SU-DHL-6 (cell line): ENCODE data around the gene DHFR.

Experiments used
- H2AFZ ChIP-seq: fragments of 200-600 bp; sonication (generic); 2 replicates; pipeline ENCODE4 v1.6.1; 2014; ENCODE audit warnings: low read depth, mild to moderate bottlenecking, moderate library complexity, mixed read lengths, antibody characterized with exemption, low read length; ENCODE audit not compliant: severe bottlenecking
- H3F3A ChIP-seq: fragments of 200-600 bp; shearing (Covaris generic); 2 replicates; pipeline ENCODE4 v1.6.0; 2016; ENCODE audit warnings: antibody characterized with exemption, mild to moderate bottlenecking; ENCODE audit not compliant: insufficient read depth
- H3K27ac ChIP-seq: fragments of 200-600 bp; sonication (generic); 2 replicates; pipeline ENCODE4 v1.5.1; 2016; ENCODE audit warnings: low read depth, mild to moderate bottlenecking, low read length, moderate library complexity, mixed read lengths
- H3K27me3 ChIP-seq: fragments of 200-600 bp; sonication (generic), shearing (Covaris generic); 2 replicates; pipeline ENCODE4 v1.6.0; 2014; ENCODE audit warnings: mild to moderate bottlenecking, low read length
- H3K36me3 ChIP-seq: fragments of 200-600 bp; sonication (generic); 2 replicates; pipeline ENCODE4 v1.6.1; 2014; ENCODE audit warnings: mild to moderate bottlenecking, low read length, mixed read lengths
- H3K4me2 ChIP-seq: fragments of 300-600, 200-600 bp; shearing (Covaris generic), sonication (generic); 2 replicates; pipeline ENCODE4 v1.6.0; 2014; ENCODE audit warnings: low read length, low read depth, mild to moderate bottlenecking; ENCODE audit not compliant: poor library complexity, severe bottlenecking
- H3K4me3 ChIP-seq: fragments of 200-600 bp; sonication (generic); 2 replicates; pipeline ENCODE4 v1.5.1; 2014; ENCODE audit warnings: antibody characterized with exemption, low read length, mild to moderate bottlenecking, mixed read lengths; ENCODE audit not compliant: insufficient read depth, poor library complexity, severe bottlenecking
- H3K79me2 ChIP-seq: fragments of 200-600 bp; sonication (generic); 2 replicates; pipeline ENCODE4 v1.6.1; 2014; ENCODE audit warnings: mild to moderate bottlenecking, low read length, moderate library complexity; ENCODE audit not compliant: insufficient read depth
- H3K9ac ChIP-seq: fragments of 200-600 bp; sonication (generic); 2 replicates; pipeline ENCODE4 v1.7.0; 2014; ENCODE audit warnings: mild to moderate bottlenecking, low read length
- H3K9me2 ChIP-seq: fragments of 200-600 bp; sonication (generic); replicated peaks from 2 replicates; pipeline ENCODE4 v1.6.1; 2014; ENCODE audit warnings: low read length; ENCODE audit not compliant: insufficient read depth
- H3K9me3 ChIP-seq: fragments of 200-600 bp; sonication (generic); 2 replicates; pipeline ENCODE4 v1.6.1; 2014; ENCODE audit warnings: low read length, mixed read lengths; ENCODE audit not compliant: insufficient read depth
- H4K20me1 ChIP-seq: fragments of 200-600 bp; sonication (generic); 2 replicates; pipeline ENCODE4 v1.6.1; 2014; ENCODE audit warnings: low read depth, mild to moderate bottlenecking, antibody characterized with exemption, low read length, moderate library complexity, mixed read lengths
- CTCF ChIP-seq: fragments of 200-600 bp; sonication (generic); IDR thresholded peaks from one replicate; pipeline ENCODE4 v1.5.1; 2017; ENCODE audit warnings: antibody characterized with exemption, mild to moderate bottlenecking, low read length, moderate library complexity; ENCODE audit not compliant: insufficient read depth, poor library complexity, severe bottlenecking
- EZH2phosphoT487 ChIP-seq: fragments of 200-600 bp; sonication (generic), shearing (Covaris generic); conservative IDR thresholded peaks from 2 replicates; pipeline ENCODE4 v1.6.1; 2018; ENCODE audit warnings: mild to moderate bottlenecking, antibody characterized with exemption, low read length, moderate library complexity, mixed read lengths

The DHFR gene

GRCh38 chr5:80697100-80697499, 42.3 kb upstream of the DHFR start:
- Histone ChIP-seq H4K20me1 (no peaks in the 10 kb centered on the region), H3K36me3 (no peaks in the 10 kb centered on the region), H3K79me2 (no peaks in the 10 kb centered on the region)

GRCh38 chr5:80696450-80696849, 41.7 kb upstream of the DHFR start:
- Histone ChIP-seq H3K9me3 (no peaks in the 10 kb centered on the region), H3K9me2 (no peaks in the 10 kb centered on the region)
- TF ChIP-seq CTCF (no peak), EZH2phosphoT487 (no peak)

More at GRCh38 chr5:80697100-80697499, 42.3 kb upstream of the DHFR start:
- Histone ChIP-seq H3F3A (no peaks in the 10 kb centered on the region), H3K27ac (no peak overlapping the region), H3K4me2 (no peak overlapping the region), H3K9me2 (no peaks in the 10 kb centered on the region), H3K9ac (no peak overlapping the region), H3K4me3 (no peak overlapping the region), H3K27me3 (no peaks in the 10 kb centered on the region), H2AFZ (no peak overlapping the region), H3K9me3 (no peaks in the 10 kb centered on the region)
- no peak for TF ChIP-seq EZH2phosphoT487
- no peak for TF ChIP-seq CTCF

GRCh38 chr5:80695666-80696065, 40.9 kb upstream of the DHFR start:
- Histone ChIP-seq H3K79me2 (no peaks in the 10 kb centered on the region), H3F3A (peaks cover 6% of the 10 kb centered on the region; the same call in 1 of the 2 replicates), H3K36me3 (peaks cover 6% of the 10 kb centered on the region; the same call in 1 of the 2 replicates), H4K20me1 (no peaks in the 10 kb centered on the region), H3K27me3 (no peaks in the 10 kb centered on the region), H3K9me2 (no peaks in the 10 kb centered on the region), H3K4me2 (no peak overlapping the region), H3K27ac (no peak overlapping the region), H3K9ac (no peak overlapping the region), H2AFZ (no peak overlapping the region), H3K4me3 (no peak overlapping the region), H3K9me3 (no peaks in the 10 kb centered on the region)
- TF ChIP-seq EZH2phosphoT487 (no peak), CTCF (no peak)

More at GRCh38 chr5:80696450-80696849, 41.7 kb upstream of the DHFR start:
- Histone ChIP-seq H4K20me1 (no peaks in the 10 kb centered on the region), H3K27me3 (no peaks in the 10 kb centered on the region), H2AFZ (no peak overlapping the region), H3K9ac (no peak overlapping the region), H3K36me3 (no peaks in the 10 kb centered on the region; the same call in 1 of the 2 replicates), H3F3A (peaks cover under 1% of the 10 kb centered on the region; the same call in 1 of the 2 replicates), H3K27ac (no peak overlapping the region), H3K4me3 (no peak overlapping the region), H3K4me2 (no peak overlapping the region), H3K79me2 (no peaks in the 10 kb centered on the region)
